ENCODE results near the gene SH3TC1.

The SH3TC1 gene

GRCh38 chr4:8168832-8169598 lies 30.1 kb upstream of the SH3TC1 start:
- TF ChIP-seq GATA1 (IDR thresholded peaks at IDR 0.05; ENCODE audit: low read depth, low read length) (no peak), POLR2A (IDR thresholded peaks at IDR 0.05; ENCODE audit: low read length) (no peak)
- no peak for DNase-seq

GRCh38 chr4:8169763-8170162 lies 29.3 kb upstream of the SH3TC1 start:
- no peak for DNase-seq
- no peak for TF ChIP-seq GATA1 (IDR thresholded peaks at IDR 0.05; ENCODE audit: low read depth, low read length)
- no peak for TF ChIP-seq POLR2A (IDR thresholded peaks at IDR 0.05; ENCODE audit: low read length)

GRCh38 chr4:8170341-8170740 lies 28.7 kb upstream of the SH3TC1 start:
- no peak for DNase-seq
- TF ChIP-seq GATA1 (IDR thresholded peaks at IDR 0.05; ENCODE audit: low read depth, low read length) (no peak), POLR2A (IDR thresholded peaks at IDR 0.05; ENCODE audit: low read length) (no peak)

GRCh38 chr4:8171266-8171665 lies 27.8 kb upstream of the SH3TC1 start:
- DNase-seq, result no peak
- TF ChIP-seq POLR2A (IDR thresholded peaks at IDR 0.05; ENCODE audit: low read length) (no peak), GATA1 (IDR thresholded peaks at IDR 0.05; ENCODE audit: low read depth, low read length) (no peak)

GRCh38 chr4:8171984-8172924 lies 26.8 kb upstream of the SH3TC1 start:
- no peak for DNase-seq
- TF ChIP-seq POLR2A (IDR thresholded peaks at IDR 0.05; ENCODE audit: low read length) (no peak), GATA1 (IDR thresholded peaks at IDR 0.05; ENCODE audit: low read depth, low read length) (no peak)

GRCh38 chr4:8173492-8174242 lies 25.4 kb upstream of the SH3TC1 start:
- no peak for DNase-seq

GRCh38 chr4:8174970-8175369 lies 24.1 kb upstream of the SH3TC1 start:
- no peak for TF ChIP-seq POLR2A (IDR thresholded peaks at IDR 0.05; ENCODE audit: low read length)
- TF ChIP-seq GATA1 (IDR thresholded peaks at IDR 0.05; ENCODE audit: low read depth, low read length), result no peak
- no peak for DNase-seq

More at GRCh38 chr4:8173492-8174242, 25.4 kb upstream of the SH3TC1 start:
- TF ChIP-seq GATA1 (IDR thresholded peaks at IDR 0.05; ENCODE audit: low read depth, low read length), result no peak
- no peak for TF ChIP-seq POLR2A (IDR thresholded peaks at IDR 0.05; ENCODE audit: low read length)

- DNase-seq, result no peak
- TF ChIP-seq GATA1 (IDR thresholded peaks at IDR 0.05; ENCODE audit: low read depth, low read length), result no peak
- no peak for TF ChIP-seq POLR2A (IDR thresholded peaks at IDR 0.05; ENCODE audit: low read length)
Measured at GRCh38 chr4:8175686-8176085, 23.4 kb upstream of the SH3TC1 start.

GRCh38 chr4:8176547-8177399 lies 22.3 kb upstream of the SH3TC1 start:
- peak; percentile 15 to 25 for DNase-seq
- no peak for TF ChIP-seq GATA1 (IDR thresholded peaks at IDR 0.05; ENCODE audit: low read depth, low read length)
- TF ChIP-seq POLR2A (IDR thresholded peaks at IDR 0.05; ENCODE audit: low read length), result no peak

- no peak for TF ChIP-seq GATA1 (IDR thresholded peaks at IDR 0.05; ENCODE audit: low read depth, low read length)
- TF ChIP-seq POLR2A (IDR thresholded peaks at IDR 0.05; ENCODE audit: low read length), result no peak
- no peak for DNase-seq
Measured at GRCh38 chr4:8177552-8177951, 21.5 kb upstream of the SH3TC1 start.

GRCh38 chr4:8177956-8178355 lies 21.1 kb upstream of the SH3TC1 start:
- DNase-seq, result no peak
- TF ChIP-seq GATA1 (IDR thresholded peaks at IDR 0.05; ENCODE audit: low read depth, low read length) (no peak), POLR2A (IDR thresholded peaks at IDR 0.05; ENCODE audit: low read length) (no peak)

- TF ChIP-seq GATA1 (IDR thresholded peaks at IDR 0.05; ENCODE audit: low read depth, low read length), result no peak
- TF ChIP-seq POLR2A (IDR thresholded peaks at IDR 0.05; ENCODE audit: low read length), result no peak
- no peak for DNase-seq
Measured at GRCh38 chr4:8179074-8179473, 20.0 kb upstream of the SH3TC1 start.

- no peak for TF ChIP-seq POLR2A (IDR thresholded peaks at IDR 0.05; ENCODE audit: low read length)
- TF ChIP-seq GATA1 (IDR thresholded peaks at IDR 0.05; ENCODE audit: low read depth, low read length), result no peak
Measured at GRCh38 chr4:8179771-8180170, 19.3 kb upstream of the SH3TC1 start.

More at GRCh38 chr4:8179771-8180170, 19.3 kb upstream of the SH3TC1 start:
- no peak for DNase-seq

Measured in erythroblast (primary cell).